Measurements from ENCODE around the gene CACNA1I. TPM values are rescaled to one million over a fixed set of nuclear protein-coding genes. Genes with fewer than 3 reads are reported as not detected.

CACNA1I gene
- total RNA-seq, 4 donors from 2014 or later = not detected

GRCh38 chr22:39575552-39575825, 4.9 kb downstream of the CACNA1I start:
- Histone ChIP-seq H3K4me3 (no peak overlapping the region), H3K27me3 (peaks cover 0 to 16% (median 5%) of the 10 kb centered on the region in 3 donors), H3K9me3 (no peaks in the 10 kb centered on the region), H3K36me3 (no peaks in the 10 kb centered on the region), H3K27ac (no peak overlapping the region), H3K4me1 (no peaks in the 10 kb centered on the region)
- TF ChIP-seq CTCF (IDR thresholded peaks at IDR 0.05 in 4 of 5, conservative IDR thresholded peaks at IDR 0.05 in 1 of 5) (no peak), POLR2A (IDR thresholded peaks at IDR 0.05) (no peak)
- DNase-seq (no peak), ATAC-seq (no peak)
- intact Hi-C loops (cut with DNase I; ENCODE audit: low total_unique reads) = no loop called here
- in situ Hi-C loops (cut with MboI; ENCODE audit: low sequenced_read_pairs in 4 of 4) = no loop called here

GRCh38 chr22:39576027-39576426, 5.5 kb downstream of the CACNA1I start:
- TF ChIP-seq POLR2A (IDR thresholded peaks at IDR 0.05) (no peak), CTCF (IDR thresholded peaks at IDR 0.05 in 4 of 5, conservative IDR thresholded peaks at IDR 0.05 in 1 of 5) (no peak)
- ATAC-seq (no peak), DNase-seq (no peak)
- H3K9me3 ChIP-seq = no peaks in the 10 kb centered on the region
- in situ Hi-C loops (cut with MboI; ENCODE audit: low sequenced_read_pairs in 4 of 4) (no loop called here), intact Hi-C loops (cut with DNase I; ENCODE audit: low total_unique reads) (no loop called here)
- H3K36me3 ChIP-seq = no peaks in the 10 kb centered on the region
- no peak overlapping the region for H3K27ac ChIP-seq
- H3K4me1 ChIP-seq = no peaks in the 10 kb centered on the region
- H3K27me3 ChIP-seq = peaks cover 0 to 16% (median 5%) of the 10 kb centered on the region in 3 donors
- H3K4me3 ChIP-seq = no peak overlapping the region

- in situ Hi-C loops (cut with MboI; ENCODE audit: low sequenced_read_pairs in 4 of 4) = no loop called here
- H3K27me3 ChIP-seq = peaks cover 0 to 16% (median 5%) of the 10 kb centered on the region in 3 donors
- H3K36me3 ChIP-seq = no peaks in the 10 kb centered on the region
- H3K4me1 ChIP-seq = no peaks in the 10 kb centered on the region
- ATAC-seq (no peak), DNase-seq (no peak)
- no peaks in the 10 kb centered on the region for H3K9me3 ChIP-seq
- H3K27ac ChIP-seq = no peak overlapping the region
- no peak for TF ChIP-seq POLR2A (IDR thresholded peaks at IDR 0.05)
- no peak for TF ChIP-seq CTCF (IDR thresholded peaks at IDR 0.05 in 4 of 5, conservative IDR thresholded peaks at IDR 0.05 in 1 of 5)
- intact Hi-C loops (cut with DNase I; ENCODE audit: low total_unique reads) = no loop called here
- no peak overlapping the region for H3K4me3 ChIP-seq
These were observed 6.8 kb downstream of the CACNA1I start for GRCh38 chr22:39577366-39577765.

GRCh38 chr22:39577900-39578299, 7.3 kb downstream of the CACNA1I start:
- no peak overlapping the region for H3K27ac ChIP-seq
- H3K36me3 ChIP-seq = no peaks in the 10 kb centered on the region
- DNase-seq (no peak), ATAC-seq (no peak)
- H3K27me3 ChIP-seq = peaks cover 0 to 16% (median 5%) of the 10 kb centered on the region in 3 donors
- intact Hi-C loops (cut with DNase I; ENCODE audit: low total_unique reads) = no loop called here
- TF ChIP-seq CTCF (IDR thresholded peaks at IDR 0.05 in 4 of 5, conservative IDR thresholded peaks at IDR 0.05 in 1 of 5) (no peak), POLR2A (IDR thresholded peaks at IDR 0.05) (no peak)
- H3K4me1 ChIP-seq = no peaks in the 10 kb centered on the region
- no peaks in the 10 kb centered on the region for H3K9me3 ChIP-seq
- in situ Hi-C loops (cut with MboI; ENCODE audit: low sequenced_read_pairs in 4 of 4) = no loop called here
- no peak overlapping the region for H3K4me3 ChIP-seq

GRCh38 chr22:39580006-39580441, 9.5 kb downstream of the CACNA1I start:
- in situ Hi-C loops (cut with MboI; ENCODE audit: low sequenced_read_pairs in 4 of 4) = no loop called here

More at GRCh38 chr22:39580006-39580441, 9.5 kb downstream of the CACNA1I start:
- Histone ChIP-seq H3K4me3 (no peak overlapping the region), H3K4me1 (no peaks in the 10 kb centered on the region), H3K36me3 (no peaks in the 10 kb centered on the region), H3K27me3 (peaks cover 0 to 16% (median 5%) of the 10 kb centered on the region in 3 donors), H3K27ac (no peak overlapping the region), H3K9me3 (no peaks in the 10 kb centered on the region)
- intact Hi-C loops (cut with DNase I; ENCODE audit: low total_unique reads) = no loop called here
- TF ChIP-seq CTCF (IDR thresholded peaks at IDR 0.05 in 4 of 5, conservative IDR thresholded peaks at IDR 0.05 in 1 of 5) (no peak), POLR2A (IDR thresholded peaks at IDR 0.05) (no peak)
- ATAC-seq (no peak), DNase-seq (no peak)
